ENCODE measurements around the gene HHATL. TPM values are rescaled to one million over a fixed set of nuclear protein-coding genes. Genes with fewer than 3 reads are reported as not detected.

The HHATL gene
- total RNA-seq, 4 donors from 2014 or later, result 0.62 to 1.3 TPM; not detected in 2

GRCh38 chr3:42662037-42662812 lies 40.4 kb downstream of the HHATL start:
- Histone ChIP-seq H3K36me3 (no peaks in the 10 kb centered on the region), H3K27me3 (no peaks in the 10 kb centered on the region), H3K9me3 (no peaks in the 10 kb centered on the region), H3K27ac (no peak overlapping the region), H3K4me1 (peaks cover 0 to 4% of the 10 kb centered on the region in 2 donors), H3K4me3 (no peak overlapping the region)
- no peak for TF ChIP-seq CTCF (IDR thresholded peaks at IDR 0.05)
- TF ChIP-seq POLR2A (IDR thresholded peaks at IDR 0.05), result no peak
- no peak for DNase-seq
- intact Hi-C loops (cut with DNase I; ENCODE audit: low total_unique reads), result no loop called here

GRCh38 chr3:42661593-42662022 lies 41.0 kb downstream of the HHATL start:
- intact Hi-C loops (cut with DNase I; ENCODE audit: low total_unique reads), result no loop called here
- H3K36me3 ChIP-seq, result no peaks in the 10 kb centered on the region
- no peaks in the 10 kb centered on the region for H3K27me3 ChIP-seq
- DNase-seq, result no peak
- TF ChIP-seq POLR2A (IDR thresholded peaks at IDR 0.05) (no peak), CTCF (IDR thresholded peaks at IDR 0.05) (no peak)
- H3K27ac ChIP-seq, result no peak overlapping the region
- peaks cover 0 to 3% of the 10 kb centered on the region in 2 donors for H3K4me1 ChIP-seq
- no peaks in the 10 kb centered on the region for H3K9me3 ChIP-seq
- H3K4me3 ChIP-seq, result no peak overlapping the region

GRCh38 chr3:42660898-42661297 lies 41.7 kb downstream of the HHATL start:
- no peaks in the 10 kb centered on the region for H3K36me3 ChIP-seq
- intact Hi-C loops (cut with DNase I; ENCODE audit: low total_unique reads), result no loop called here
- H3K27me3 ChIP-seq, result no peaks in the 10 kb centered on the region
- TF ChIP-seq POLR2A (IDR thresholded peaks at IDR 0.05), result no peak
- TF ChIP-seq CTCF (IDR thresholded peaks at IDR 0.05), result no peak
- H3K27ac ChIP-seq, result no peak overlapping the region
- H3K9me3 ChIP-seq, result no peaks in the 10 kb centered on the region
- no peak for DNase-seq
- no peak overlapping the region for H3K4me3 ChIP-seq
- peaks cover 0 to 4% of the 10 kb centered on the region in 2 donors for H3K4me1 ChIP-seq

GRCh38 chr3:42660131-42660715 lies 42.4 kb downstream of the HHATL start:
- DNase-seq, result no peak
- H3K36me3 ChIP-seq, result no peaks in the 10 kb centered on the region
- H3K9me3 ChIP-seq, result no peaks in the 10 kb centered on the region
- peaks cover 0 to 8% of the 10 kb centered on the region in 2 donors for H3K4me1 ChIP-seq
- H3K27me3 ChIP-seq, result no peaks in the 10 kb centered on the region
- H3K27ac ChIP-seq, result peak overlapping the region in 1 of 2 donors; percentile 11
- TF ChIP-seq POLR2A (IDR thresholded peaks at IDR 0.05), result no peak
- TF ChIP-seq CTCF (IDR thresholded peaks at IDR 0.05), result no peak
- intact Hi-C loops (cut with DNase I; ENCODE audit: low total_unique reads), result no loop called here
- H3K4me3 ChIP-seq, result no peak overlapping the region

- intact Hi-C loops (cut with DNase I; ENCODE audit: low total_unique reads), result loop anchor here (10.0 kb wide), 1 partner anchor 55 kb away; the partner anchor contains the start of gene NKTR
Measured at GRCh38 chr3:42659451-42660130, 43.0 kb downstream of the HHATL start.

More at GRCh38 chr3:42659451-42660130, 43.0 kb downstream of the HHATL start:
- Histone ChIP-seq H3K27ac (peak overlapping the region in 1 of 2 donors; percentile 11), H3K4me1 (peaks cover 0 to 8% of the 10 kb centered on the region in 2 donors), H3K36me3 (no peaks in the 10 kb centered on the region), H3K9me3 (no peaks in the 10 kb centered on the region), H3K27me3 (no peaks in the 10 kb centered on the region), H3K4me3 (no peak overlapping the region)
- no peak for DNase-seq
- TF ChIP-seq POLR2A (IDR thresholded peaks at IDR 0.05), result no peak
- TF ChIP-seq CTCF (IDR thresholded peaks at IDR 0.05), result no peak

All from uterus (tissue), 4 donors.